Measurements from ENCODE around the gene THSD7B. TPM values are rescaled to one million over a fixed set of nuclear protein-coding genes. Genes with fewer than 3 reads are reported as not detected.
"Not testable (repeated sequence)": the region's sequence is repeated elsewhere in the genome, so short reads cannot be mapped to it uniquely, and the experiment has no call there.

THSD7B gene
- total and polyA plus RNA-seq, 9 donors, result 0.27 to 1.8 (median 0.77) TPM

- no peaks in the 10 kb centered on the region for H3K27me3 ChIP-seq (ENCODE audit: control insufficient read depth, insufficient read depth, low read length)
- WGBS (ENCODE audit: insufficient coverage), result 31% methylated on average over 3 of the region's 3 CpGs
These were observed 904.8 kb downstream of the THSD7B start for GRCh38 chr2:137670111-137670510.

DNA sequence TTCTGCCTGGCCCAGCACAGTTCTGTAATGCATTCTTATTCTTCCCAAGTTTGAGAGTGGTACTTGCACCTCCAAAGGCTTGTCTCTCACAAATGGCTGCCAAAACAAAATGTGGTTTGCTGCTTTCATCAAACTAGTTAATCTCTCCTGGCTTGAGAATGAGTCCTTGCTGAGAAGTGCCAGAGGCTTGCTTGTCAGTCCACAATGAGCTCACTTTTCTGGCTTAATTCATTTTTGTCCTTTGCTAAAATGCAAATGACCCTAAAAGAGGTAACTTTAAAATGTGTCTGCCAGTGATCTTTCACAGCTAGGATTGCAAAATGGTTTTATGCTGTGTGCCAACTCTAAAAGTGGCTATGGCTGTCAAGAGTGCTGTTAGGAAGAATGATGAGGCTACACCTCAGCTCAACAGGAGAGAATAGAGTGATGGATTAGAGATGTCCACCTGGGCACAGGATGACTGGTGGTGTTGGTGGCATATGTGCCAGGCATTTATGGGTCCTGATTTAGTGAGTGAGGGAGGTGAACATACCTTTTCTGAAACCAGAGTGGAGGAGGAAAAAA lies 907.7 kb downstream of the THSD7B start:
- Histone ChIP-seq H3K9me3 (replicated peaks; ENCODE audit: control insufficient read depth, low read depth, low read length) (no peaks in the 10 kb centered on the region), H3K27me3 (ENCODE audit: control insufficient read depth, insufficient read depth, low read length) (no peaks in the 10 kb centered on the region), H3K4me1 (ENCODE audit: control insufficient read depth, insufficient read depth, low read length) (no peaks in the 10 kb centered on the region), H3K4me3 (ENCODE audit: low read length) (no peak overlapping the region), H3K36me3 (ENCODE audit: control insufficient read depth, insufficient read depth, low read length) (no peaks in the 10 kb centered on the region), H3K27ac (ENCODE audit: low read length) (no peak overlapping the region)
- peak; percentile 26 for DNase-seq

More at GRCh38 chr2:137670111-137670510, 904.8 kb downstream of the THSD7B start:
- Histone ChIP-seq H3K36me3 (ENCODE audit: control insufficient read depth, insufficient read depth, low read length) (no peaks in the 10 kb centered on the region), H3K27ac (ENCODE audit: low read length) (no peak overlapping the region), H3K4me3 (ENCODE audit: low read length) (no peak overlapping the region), H3K4me1 (ENCODE audit: control insufficient read depth, insufficient read depth, low read length) (no peaks in the 10 kb centered on the region), H3K9me3 (replicated peaks; ENCODE audit: control insufficient read depth, low read depth, low read length) (no peaks in the 10 kb centered on the region)
- DNase-seq, result peak; percentile 76

DNA sequence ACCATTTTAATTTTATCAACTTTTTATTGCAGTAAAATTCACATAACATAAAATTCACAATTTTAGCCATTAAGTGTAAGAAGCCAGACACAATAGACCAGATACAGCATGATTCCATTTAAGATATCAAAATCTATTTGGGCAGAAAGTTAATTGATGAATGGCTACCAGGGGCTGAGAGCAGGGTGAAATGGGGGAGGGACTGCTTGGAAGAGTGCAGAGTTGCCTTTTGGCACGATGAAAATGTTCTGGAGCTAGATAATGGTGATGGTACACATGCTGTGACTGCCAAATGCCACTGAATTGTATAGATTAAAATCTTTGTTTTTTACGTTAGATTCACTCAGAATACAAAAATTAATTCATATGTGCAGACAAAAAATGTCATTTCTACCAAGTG lies 909.6 kb downstream of the THSD7B start:
- no CpG with 5 or more reads among the region's 2 CpGs for WGBS (ENCODE audit: insufficient coverage)
- H3K36me3 ChIP-seq (ENCODE audit: control insufficient read depth, insufficient read depth, low read length), result no peaks in the 10 kb centered on the region
- H3K4me3 ChIP-seq (ENCODE audit: low read length), result no peak overlapping the region
- H3K27ac ChIP-seq (ENCODE audit: low read length), result no peak overlapping the region
- DNase-seq, result no peak
- H3K27me3 ChIP-seq (ENCODE audit: control insufficient read depth, insufficient read depth, low read length), result no peaks in the 10 kb centered on the region
- no peaks in the 10 kb centered on the region for H3K4me1 ChIP-seq (ENCODE audit: control insufficient read depth, insufficient read depth, low read length)
- no peaks in the 10 kb centered on the region for H3K9me3 ChIP-seq (replicated peaks; ENCODE audit: control insufficient read depth, low read depth, low read length)

DNA sequence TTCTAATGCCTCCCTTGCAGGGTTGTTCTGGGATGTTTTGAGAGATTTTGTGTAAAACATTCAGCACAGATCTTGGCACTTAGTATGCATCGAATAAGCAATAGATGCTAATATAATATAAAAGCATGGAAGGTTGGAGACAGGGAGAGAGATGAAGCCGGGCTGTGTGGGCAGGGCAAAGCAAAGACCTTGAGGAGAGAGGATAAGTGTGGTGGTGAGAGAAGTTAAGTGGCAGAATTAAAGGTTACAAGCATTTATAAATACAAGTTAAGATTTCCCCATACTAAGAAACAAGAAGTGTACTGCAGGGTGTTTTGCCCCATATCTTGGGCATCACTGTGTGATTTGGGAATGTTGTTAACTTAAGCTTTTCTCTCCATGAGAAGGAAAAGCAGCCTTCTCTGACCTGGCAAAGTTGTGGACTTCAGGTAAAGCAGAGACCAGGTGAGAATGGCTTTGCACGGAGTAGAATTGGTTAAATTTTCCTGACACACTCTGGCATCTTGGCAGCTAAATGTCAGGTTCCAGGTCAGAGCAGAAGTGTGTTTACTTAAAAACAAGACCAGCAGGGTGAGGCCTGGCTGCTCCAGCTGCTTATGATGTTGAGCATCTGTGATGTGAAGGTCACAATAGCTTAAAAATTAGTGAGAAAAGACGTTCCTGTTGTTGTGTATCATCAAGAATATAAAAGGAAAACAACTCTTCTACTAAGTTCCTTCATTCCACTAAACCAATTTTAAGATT lies 910.4 kb downstream of the THSD7B start:
- Histone ChIP-seq H3K4me1 (ENCODE audit: control insufficient read depth, insufficient read depth, low read length) (no peaks in the 10 kb centered on the region), H3K27ac (ENCODE audit: low read length) (no peak overlapping the region), H3K4me3 (ENCODE audit: low read length) (no peak overlapping the region), H3K36me3 (ENCODE audit: control insufficient read depth, insufficient read depth, low read length) (no peaks in the 10 kb centered on the region), H3K9me3 (replicated peaks; ENCODE audit: control insufficient read depth, low read depth, low read length) (no peaks in the 10 kb centered on the region), H3K27me3 (ENCODE audit: control insufficient read depth, insufficient read depth, low read length) (no peaks in the 10 kb centered on the region)
- WGBS (ENCODE audit: insufficient coverage), result 89% methylated on average over 2 of the region's 4 CpGs
- DNase-seq, result no peak

GRCh38 chr2:137676346-137676745 lies 911.0 kb downstream of the THSD7B start:
- no peaks in the 10 kb centered on the region for H3K9me3 ChIP-seq (replicated peaks; ENCODE audit: control insufficient read depth, low read depth, low read length)
- H3K36me3 ChIP-seq (ENCODE audit: control insufficient read depth, insufficient read depth, low read length), result no peaks in the 10 kb centered on the region
- H3K4me1 ChIP-seq (ENCODE audit: control insufficient read depth, insufficient read depth, low read length), result no peaks in the 10 kb centered on the region
- no peak overlapping the region for H3K4me3 ChIP-seq (ENCODE audit: low read length)
- DNase-seq, result no peak
- no peaks in the 10 kb centered on the region for H3K27me3 ChIP-seq (ENCODE audit: control insufficient read depth, insufficient read depth, low read length)
- no CpG with 5 or more reads among the region's 3 CpGs for WGBS (ENCODE audit: insufficient coverage)
- no peak overlapping the region for H3K27ac ChIP-seq (ENCODE audit: low read length)

DNA sequence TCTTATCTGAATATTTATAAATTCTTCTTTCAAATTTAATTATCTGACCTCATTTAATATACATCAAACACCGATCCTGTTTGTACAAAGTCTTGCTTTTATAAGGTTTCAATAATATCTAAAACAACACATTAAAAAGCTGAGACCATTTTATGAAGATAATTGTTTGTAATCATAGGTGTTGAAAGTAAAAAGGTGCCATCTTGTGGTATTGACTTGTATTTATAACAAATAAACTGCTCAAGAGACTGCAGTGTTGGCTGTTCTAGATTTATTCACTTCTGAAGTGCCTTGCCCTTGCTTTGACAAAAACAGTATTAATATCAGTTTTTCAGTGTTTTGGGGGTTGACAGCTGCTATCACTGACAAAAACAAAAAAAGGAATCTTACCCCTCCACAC lies 912.1 kb downstream of the THSD7B start:
- no CpG with 5 or more reads among the region's 1 CpG for WGBS (ENCODE audit: insufficient coverage)
- Histone ChIP-seq H3K9me3 (replicated peaks; ENCODE audit: control insufficient read depth, low read depth, low read length) (no peaks in the 10 kb centered on the region), H3K27ac (ENCODE audit: low read length) (no peak overlapping the region), H3K27me3 (ENCODE audit: control insufficient read depth, insufficient read depth, low read length) (no peaks in the 10 kb centered on the region), H3K4me3 (ENCODE audit: low read length) (no peak overlapping the region), H3K4me1 (ENCODE audit: control insufficient read depth, insufficient read depth, low read length) (no peaks in the 10 kb centered on the region), H3K36me3 (ENCODE audit: control insufficient read depth, insufficient read depth, low read length) (no peaks in the 10 kb centered on the region)
- no peak for DNase-seq

DNA sequence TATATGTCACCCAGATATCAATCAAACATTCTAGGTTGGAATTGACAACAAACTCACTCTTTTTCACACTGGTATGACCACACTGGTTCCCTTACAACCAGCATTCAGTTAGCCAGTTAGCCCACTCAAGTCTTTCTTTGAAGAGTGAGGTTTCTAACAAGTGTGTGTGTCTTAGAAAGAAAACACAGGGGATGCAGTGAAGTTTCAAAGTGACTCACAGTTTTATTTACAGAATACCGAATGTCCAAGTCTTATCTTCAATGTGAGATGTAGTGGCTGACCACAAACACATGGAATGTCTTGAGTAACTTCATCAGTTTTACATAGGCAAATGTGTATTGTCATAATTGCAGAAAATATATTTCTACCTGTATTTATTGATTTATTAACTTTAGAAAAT lies 924.2 kb downstream of the THSD7B start:
- Histone ChIP-seq H3K36me3 (ENCODE audit: control insufficient read depth, insufficient read depth, low read length) (no peaks in the 10 kb centered on the region), H3K9me3 (replicated peaks; ENCODE audit: control insufficient read depth, low read depth, low read length) (no peaks in the 10 kb centered on the region), H3K27me3 (ENCODE audit: control insufficient read depth, insufficient read depth, low read length) (no peaks in the 10 kb centered on the region), H3K27ac (ENCODE audit: low read length) (no peak overlapping the region), H3K4me1 (ENCODE audit: control insufficient read depth, insufficient read depth, low read length) (no peaks in the 10 kb centered on the region), H3K4me3 (ENCODE audit: low read length) (no peak overlapping the region)
- WGBS (ENCODE audit: insufficient coverage), result no CpG with 5 or more reads among the region's 1 CpG
- DNase-seq, result no peak

DNA sequence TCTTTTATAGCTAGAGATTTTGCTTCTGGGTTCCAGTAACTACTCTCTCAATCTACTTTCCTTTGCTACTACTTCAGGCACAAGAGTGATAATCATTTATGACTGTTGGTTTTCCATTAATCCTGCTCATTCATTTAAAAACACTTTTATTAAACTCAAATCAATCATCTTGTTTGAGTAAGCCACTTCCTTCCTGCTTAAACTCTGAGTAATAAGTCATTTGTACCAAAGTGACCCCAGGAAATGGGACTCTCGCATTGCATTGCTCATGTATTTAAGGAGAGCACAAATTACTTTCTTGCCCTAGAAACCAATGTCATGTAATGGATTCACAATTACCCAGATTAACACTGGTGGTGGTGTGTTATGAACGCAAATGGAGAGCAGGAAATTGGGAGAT lies 928.2 kb downstream of the THSD7B start:
- DNase-seq, result no peak
- Histone ChIP-seq H3K36me3 (ENCODE audit: control insufficient read depth, insufficient read depth, low read length) (no peaks in the 10 kb centered on the region), H3K4me1 (ENCODE audit: control insufficient read depth, insufficient read depth, low read length) (no peaks in the 10 kb centered on the region), H3K27me3 (ENCODE audit: control insufficient read depth, insufficient read depth, low read length) (no peaks in the 10 kb centered on the region), H3K27ac (ENCODE audit: low read length) (no peak overlapping the region), H3K4me3 (ENCODE audit: low read length) (no peak overlapping the region), H3K9me3 (replicated peaks; ENCODE audit: control insufficient read depth, low read depth, low read length) (no peaks in the 10 kb centered on the region)
- no CpG with 5 or more reads among the region's 2 CpGs for WGBS (ENCODE audit: insufficient coverage)

DNA sequence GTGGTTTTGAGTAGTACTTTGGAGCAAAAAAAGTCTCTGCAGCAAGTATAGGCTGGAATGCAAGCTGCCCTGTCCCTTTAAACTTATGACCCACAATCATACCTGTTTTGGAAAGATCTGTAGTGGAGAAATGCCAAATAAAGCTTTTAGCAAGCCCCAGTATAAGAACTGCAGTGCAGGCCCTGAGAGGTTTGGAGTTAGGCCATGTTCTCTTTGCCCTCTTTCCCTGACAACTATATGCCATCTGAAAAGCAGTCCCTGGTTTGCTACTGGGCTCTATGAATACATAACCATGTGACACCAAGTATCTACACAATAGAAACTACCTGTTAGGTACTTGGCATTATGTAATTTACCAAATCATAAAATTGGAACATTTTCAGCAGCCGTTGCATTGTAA lies 931.6 kb downstream of the THSD7B start:
- H3K27me3 ChIP-seq (ENCODE audit: control insufficient read depth, insufficient read depth, low read length), result no peaks in the 10 kb centered on the region
- H3K4me3 ChIP-seq (ENCODE audit: low read length), result no peak overlapping the region
- no CpG with 5 or more reads among the region's 1 CpG for WGBS (ENCODE audit: insufficient coverage)
- no peak for DNase-seq
- H3K36me3 ChIP-seq (ENCODE audit: control insufficient read depth, insufficient read depth, low read length), result no peaks in the 10 kb centered on the region
- H3K27ac ChIP-seq (ENCODE audit: low read length), result no peak overlapping the region
- H3K4me1 ChIP-seq (ENCODE audit: control insufficient read depth, insufficient read depth, low read length), result no peaks in the 10 kb centered on the region
- H3K9me3 ChIP-seq (replicated peaks; ENCODE audit: control insufficient read depth, low read depth, low read length), result no peaks in the 10 kb centered on the region

GRCh38 chr2:137700250-137700649 lies 934.9 kb downstream of the THSD7B start:
- no CpG with 5 or more reads among the region's 1 CpG for WGBS (ENCODE audit: insufficient coverage)
- not testable (repeated sequence) for H3K36me3 ChIP-seq (ENCODE audit: control insufficient read depth, insufficient read depth, low read length); H3K27me3 ChIP-seq (ENCODE audit: control insufficient read depth, insufficient read depth, low read length); H3K4me3 ChIP-seq (ENCODE audit: low read length); DNase-seq; H3K4me1 ChIP-seq (ENCODE audit: control insufficient read depth, insufficient read depth, low read length); H3K27ac ChIP-seq (ENCODE audit: low read length); H3K9me3 ChIP-seq (replicated peaks; ENCODE audit: control insufficient read depth, low read depth, low read length)

DNA sequence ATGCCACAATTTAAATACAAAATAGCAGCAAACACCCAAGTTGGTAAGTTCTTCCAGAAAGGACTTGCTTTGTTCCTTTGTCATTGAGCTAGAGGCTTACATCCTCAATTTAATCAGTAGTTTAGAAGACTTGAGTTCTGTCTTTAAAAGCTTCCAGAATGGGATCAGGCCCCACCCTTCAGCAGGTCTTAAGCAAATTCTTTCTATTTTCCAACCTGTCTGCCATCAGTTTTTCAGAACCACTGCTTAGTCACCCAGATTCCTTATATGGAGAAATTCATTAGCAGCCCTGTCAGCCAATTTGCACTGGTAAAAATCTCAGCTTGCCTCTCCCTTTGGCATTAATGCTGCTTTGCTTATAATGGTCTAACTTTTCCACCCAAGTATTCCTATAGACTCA lies 935.3 kb downstream of the THSD7B start:
- no peak for DNase-seq

More for the DNA sequence above, 935.3 kb downstream of the THSD7B start:
- Histone ChIP-seq H3K27me3 (ENCODE audit: control insufficient read depth, insufficient read depth, low read length) (no peaks in the 10 kb centered on the region), H3K36me3 (ENCODE audit: control insufficient read depth, insufficient read depth, low read length) (no peaks in the 10 kb centered on the region), H3K4me1 (ENCODE audit: control insufficient read depth, insufficient read depth, low read length) (no peaks in the 10 kb centered on the region), H3K9me3 (replicated peaks; ENCODE audit: control insufficient read depth, low read depth, low read length) (no peaks in the 10 kb centered on the region), H3K27ac (ENCODE audit: low read length) (no peak overlapping the region), H3K4me3 (ENCODE audit: low read length) (no peak overlapping the region)
